Endodermal cell (in vitro differentiated cells): Measurements from ENCODE around the gene CDC14B. TPM values are rescaled to one million over a fixed set of nuclear protein-coding genes. Genes with fewer than 3 reads are reported as not detected.

ENCODE experiments used
- DNase-seq: peaks from one replicate; pipeline ENCODE4 v3.0.0-alpha.2; 2017
- H3K27ac ChIP-seq: 2 replicates; pipeline ENCODE4 v1.5.1; 2013; ENCODE audit warnings: mild to moderate bottlenecking, low read depth, low read length, moderate library complexity
- H3K27me3 ChIP-seq: 2 replicates; pipeline ENCODE4 v1.6.1; 2013; ENCODE audit warnings: mild to moderate bottlenecking, low read length, moderate library complexity; ENCODE audit not compliant: insufficient read depth, control insufficient read depth, poor library complexity, severe bottlenecking
- H3K36me3 ChIP-seq: 2 replicates; pipeline ENCODE4 v1.7.0; 2013; ENCODE audit warnings: mild to moderate bottlenecking, low read length, moderate library complexity; ENCODE audit not compliant: control insufficient read depth, insufficient read depth
- H3K4me1 ChIP-seq: one replicate; pipeline ENCODE4 v1.7.0; 2013; ENCODE audit warnings: low read length; ENCODE audit not compliant: control insufficient read depth, insufficient read depth
- H3K4me3 ChIP-seq: 2 replicates; pipeline ENCODE4 v1.5.1; 2013; ENCODE audit warnings: mild to moderate bottlenecking, low read length, moderate library complexity
- H3K9ac ChIP-seq: 2 replicates; pipeline ENCODE4 v1.6.1; 2013; ENCODE audit warnings: mild to moderate bottlenecking, low read length, moderate library complexity; ENCODE audit not compliant: poor library complexity, severe bottlenecking; ENCODE audit errors: extremely low read depth
- H3K9me3 ChIP-seq: 2 replicates; pipeline ENCODE4 v1.6.1; 2013; ENCODE audit warnings: mild to moderate bottlenecking, low read length, moderate library complexity; ENCODE audit not compliant: control insufficient read depth
- H3K27ac Mint-ChIP-seq: 2 replicates; pipeline ENCODE4 v1.8.0; 2020; ENCODE audit warnings: mixed read lengths
- H3K27me3 Mint-ChIP-seq: 2 replicates; pipeline ENCODE4 v1.8.0; 2021; ENCODE audit warnings: mild to moderate bottlenecking, mixed read lengths; ENCODE audit not compliant: insufficient read depth
- H3K36me3 Mint-ChIP-seq: 2 replicates; pipeline ENCODE4 v1.8.0; 2020; ENCODE audit warnings: low read depth, mixed read lengths
- H3K4me1 Mint-ChIP-seq: 2 replicates; pipeline ENCODE4 v1.8.0; 2020; ENCODE audit warnings: mixed read lengths
- H3K4me3 Mint-ChIP-seq: 2 replicates; pipeline ENCODE4 v1.8.0; 2020; ENCODE audit warnings: mild to moderate bottlenecking, moderate library complexity, mixed read lengths
- H3K9me3 Mint-ChIP-seq: 2 replicates; pipeline ENCODE4 v1.8.0; 2020; ENCODE audit warnings: mild to moderate bottlenecking, mixed read lengths
- WGBS, 2 experiments: methylation state at CpG; one replicate each; pipeline versions ENCODE4 v1.1.5 to v1.1.7; 2013; ENCODE audit warnings: missing lambda C conversion rate in 2 of 2, mixed read lengths in 1 of 2; ENCODE audit not compliant: insufficient coverage in 1 of 2, insufficient read length in 1 of 2; 5-methylcytosine and 5-hydroxymethylcytosine counted together
- total RNA-seq, 2 donors: library from RNA; stranded (reverse); fragmentation: NEBNext Ultra II Directional in 1 of 2; extraction: Animal tissue kit (Norgen Biotek cat#: 25700) in 1 of 2; gene quantifications; 2 replicates in 1 of 2; 3 replicates in 1 of 2; pipeline ENCODE4 v1.2.1, GENCODE V29; 2021
- TF ChIP-seq, protein P1 (sequence below): fragments of 200-600 bp; sonication (generic); conservative IDR thresholded peaks from 2 replicates; pipeline ENCODE4 v1.5.0; 2021; ENCODE audit warnings: antibody characterized with exemption, mild to moderate bottlenecking

CDC14B gene
- total RNA-seq, 2 donors from 2014 or later: 47.5 to 48.3 TPM

- Histone ChIP-seq H3K4me1 (no peaks in the 10 kb centered on the region), H3K9ac (no peak overlapping the region), H3K4me3 (no peak overlapping the region), H3K27ac (no peak overlapping the region), H3K9me3 (no peaks in the 10 kb centered on the region), H3K36me3 (no peaks in the 10 kb centered on the region), H3K27me3 (no peaks in the 10 kb centered on the region)
- peaks cover 10% of the 10 kb centered on the region for H3K36me3 Mint-ChIP-seq
- TF ChIP-seq, protein P1, sequence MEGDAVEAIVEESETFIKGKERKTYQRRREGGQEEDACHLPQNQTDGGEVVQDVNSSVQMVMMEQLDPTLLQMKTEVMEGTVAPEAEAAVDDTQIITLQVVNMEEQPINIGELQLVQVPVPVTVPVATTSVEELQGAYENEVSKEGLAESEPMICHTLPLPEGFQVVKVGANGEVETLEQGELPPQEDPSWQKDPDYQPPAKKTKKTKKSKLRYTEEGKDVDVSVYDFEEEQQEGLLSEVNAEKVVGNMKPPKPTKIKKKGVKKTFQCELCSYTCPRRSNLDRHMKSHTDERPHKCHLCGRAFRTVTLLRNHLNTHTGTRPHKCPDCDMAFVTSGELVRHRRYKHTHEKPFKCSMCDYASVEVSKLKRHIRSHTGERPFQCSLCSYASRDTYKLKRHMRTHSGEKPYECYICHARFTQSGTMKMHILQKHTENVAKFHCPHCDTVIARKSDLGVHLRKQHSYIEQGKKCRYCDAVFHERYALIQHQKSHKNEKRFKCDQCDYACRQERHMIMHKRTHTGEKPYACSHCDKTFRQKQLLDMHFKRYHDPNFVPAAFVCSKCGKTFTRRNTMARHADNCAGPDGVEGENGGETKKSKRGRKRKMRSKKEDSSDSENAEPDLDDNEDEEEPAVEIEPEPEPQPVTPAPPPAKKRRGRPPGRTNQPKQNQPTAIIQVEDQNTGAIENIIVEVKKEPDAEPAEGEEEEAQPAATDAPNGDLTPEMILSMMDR: no peak
- peaks cover 6% of the 10 kb centered on the region for H3K4me1 Mint-ChIP-seq
- WGBS, 2 experiments: 94 to 97% methylated on average over 3 of the region's 3 CpGs
- no peaks in the 10 kb centered on the region for H3K27me3 Mint-ChIP-seq
- peaks cover 4% of the 10 kb centered on the region for H3K9me3 Mint-ChIP-seq
- no peak for DNase-seq
- H3K4me3 Mint-ChIP-seq: no peak overlapping the region
- peak overlapping the region; percentile 4 for H3K27ac Mint-ChIP-seq
These were observed 15.7 kb downstream of the CDC14B start for GRCh38 chr9:96604004-96604319.

GRCh38 chr9:96603305-96604003 is 16.2 kb downstream of the CDC14B start:
- Histone ChIP-seq H3K27me3 (no peaks in the 10 kb centered on the region), H3K4me1 (no peaks in the 10 kb centered on the region), H3K27ac (no peak overlapping the region), H3K9me3 (no peaks in the 10 kb centered on the region), H3K36me3 (no peaks in the 10 kb centered on the region), H3K4me3 (no peak overlapping the region), H3K9ac (no peak overlapping the region)
- Mint-ChIP-seq H3K4me1 (peaks cover 6% of the 10 kb centered on the region), H3K36me3 (peaks cover 10% of the 10 kb centered on the region), H3K27me3 (no peaks in the 10 kb centered on the region), H3K27ac (peak overlapping the region; percentile 4), H3K4me3 (no peak overlapping the region), H3K9me3 (peaks cover 4% of the 10 kb centered on the region)
- no peak for DNase-seq
- WGBS, 2 experiments: 95% methylated on average over 8 of the region's 8 CpGs
- TF ChIP-seq, protein P1: no peak

- Histone ChIP-seq H3K9ac (no peak overlapping the region), H3K4me1 (no peaks in the 10 kb centered on the region), H3K4me3 (no peak overlapping the region), H3K9me3 (no peaks in the 10 kb centered on the region), H3K27me3 (no peaks in the 10 kb centered on the region), H3K36me3 (no peaks in the 10 kb centered on the region), H3K27ac (no peak overlapping the region)
- TF ChIP-seq, protein P1: no peak
- Mint-ChIP-seq H3K27ac (no peak overlapping the region), H3K4me3 (no peak overlapping the region), H3K36me3 (peaks cover 10% of the 10 kb centered on the region), H3K4me1 (peaks cover 6% of the 10 kb centered on the region), H3K27me3 (no peaks in the 10 kb centered on the region), H3K9me3 (peaks cover 4% of the 10 kb centered on the region)
- DNase-seq: no peak
- 90 to 98% methylated on average over 2 to 5 of the region's 5 CpGs for WGBS, 2 experiments
These were observed 20.3 kb downstream of the CDC14B start for GRCh38 chr9:96599298-96599697.
